ENCODE results near the gene ZNF546.
"Not testable (repeated sequence)": the region's sequence is repeated elsewhere in the genome, so short reads cannot be mapped to it uniquely, and the experiment has no call there.

ZNF546 gene

DNA sequence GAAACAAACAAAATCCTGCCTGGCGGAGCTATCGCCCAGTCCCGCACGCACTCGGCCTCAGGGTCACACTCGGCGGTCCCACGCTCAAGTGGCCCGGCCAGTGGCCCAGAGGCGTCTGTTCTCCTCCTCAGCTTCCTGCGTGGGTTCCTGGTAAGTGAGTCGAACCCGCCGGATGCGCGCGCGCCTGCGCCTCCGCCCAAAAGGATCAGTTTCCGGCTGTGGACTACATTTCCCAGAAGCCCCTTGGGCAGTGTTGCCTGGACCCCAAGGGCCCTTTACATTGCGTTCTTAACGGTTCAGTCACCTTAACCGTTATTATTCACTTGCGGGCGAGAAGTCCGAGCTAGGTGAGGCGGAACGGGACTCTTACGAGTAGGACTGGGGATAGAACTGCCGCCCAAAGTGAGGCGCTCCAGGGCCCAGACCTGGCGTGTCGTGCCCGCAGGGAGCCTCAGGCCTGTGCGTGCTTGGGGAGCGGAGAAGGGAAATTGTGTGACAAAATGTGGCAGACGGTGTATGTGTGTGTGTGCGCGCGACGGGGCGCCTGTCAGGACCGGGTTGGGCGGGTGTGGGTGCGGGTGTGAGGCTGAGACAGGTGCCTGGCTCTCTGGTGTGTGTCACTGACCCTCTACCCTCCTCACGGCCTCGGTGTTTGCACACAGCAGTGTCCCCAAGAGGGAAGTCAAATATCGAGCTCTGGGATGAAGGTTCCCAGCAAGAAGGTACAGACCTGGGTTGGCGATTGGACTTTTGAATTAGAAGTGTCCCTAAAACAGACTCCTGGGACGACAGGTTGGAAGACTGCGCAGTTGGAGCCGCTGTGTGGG, at the start of gene ZNF546:
TSS of gene ZNF546 (plus strand) at position 250 of the 827 bp plus-strand sequence. CDS start 1,267 bp downstream, outside the sequence.
- peaks cover 40% of the 10 kb centered on the region for H3K4me1 Mint-ChIP-seq
- H3K27me3 Mint-ChIP-seq: no peaks in the 10 kb centered on the region
- peak; percentile 94 for ATAC-seq
- H3K9me3 Mint-ChIP-seq: peaks cover 13 to 24% of the 10 kb centered on the region in 2 donors
- peak within 1 kb of the TSS; percentile 92 to 96 for H3K4me3 Mint-ChIP-seq
- H3K27ac Mint-ChIP-seq: peak within 1 kb of the TSS; percentile 96 to 99
- peak; percentile 84 to 92 for DNase-seq

DNA sequence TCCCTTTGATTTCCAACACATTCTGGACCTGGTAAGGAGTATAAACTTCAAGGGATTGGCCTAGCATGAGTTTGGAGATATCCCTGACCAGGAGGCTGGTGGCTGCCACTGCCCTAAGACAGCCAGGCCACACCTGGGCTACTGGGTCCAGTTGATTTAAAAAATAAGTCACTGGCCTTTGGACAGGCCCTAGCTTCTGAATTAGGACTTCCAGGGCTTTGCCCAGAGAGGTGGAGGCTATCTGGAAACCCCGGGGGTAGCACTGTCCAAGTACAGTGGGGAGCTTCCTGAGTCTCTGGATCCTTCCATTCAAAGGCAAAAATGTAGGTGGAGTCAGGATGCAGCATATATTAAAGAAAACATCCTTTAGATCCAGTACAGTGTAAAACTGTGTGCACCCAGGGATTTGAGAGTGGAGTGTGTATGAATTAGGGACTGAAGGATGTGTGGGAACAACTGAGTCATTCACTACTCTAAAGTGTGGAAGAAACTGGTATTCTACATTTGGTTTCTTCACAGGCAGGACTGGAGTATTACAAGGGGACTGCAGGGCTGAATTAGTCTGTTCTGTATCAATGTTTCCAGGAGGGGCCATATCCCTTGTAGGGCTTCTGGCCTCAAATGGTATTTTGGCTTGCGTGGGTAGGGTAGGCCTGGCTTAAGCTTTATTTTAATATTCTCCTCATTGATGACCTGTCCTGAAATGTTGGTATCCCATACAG, 47.7 kb upstream of the ZNF546 start:
- Mint-ChIP-seq H3K4me3 (peak overlapping the region; percentile 88 to 89), H3K27me3 (no peaks in the 10 kb centered on the region), H3K27ac (peak overlapping the region; percentile 96 to 98), H3K9me3 (peaks cover 4 to 15% of the 10 kb centered on the region in 2 donors), H3K4me1 (peaks cover 97% of the 10 kb centered on the region)
- ATAC-seq (peak; percentile 58), DNase-seq (peak in 1 of 2 donors; percentile 6)

DNA sequence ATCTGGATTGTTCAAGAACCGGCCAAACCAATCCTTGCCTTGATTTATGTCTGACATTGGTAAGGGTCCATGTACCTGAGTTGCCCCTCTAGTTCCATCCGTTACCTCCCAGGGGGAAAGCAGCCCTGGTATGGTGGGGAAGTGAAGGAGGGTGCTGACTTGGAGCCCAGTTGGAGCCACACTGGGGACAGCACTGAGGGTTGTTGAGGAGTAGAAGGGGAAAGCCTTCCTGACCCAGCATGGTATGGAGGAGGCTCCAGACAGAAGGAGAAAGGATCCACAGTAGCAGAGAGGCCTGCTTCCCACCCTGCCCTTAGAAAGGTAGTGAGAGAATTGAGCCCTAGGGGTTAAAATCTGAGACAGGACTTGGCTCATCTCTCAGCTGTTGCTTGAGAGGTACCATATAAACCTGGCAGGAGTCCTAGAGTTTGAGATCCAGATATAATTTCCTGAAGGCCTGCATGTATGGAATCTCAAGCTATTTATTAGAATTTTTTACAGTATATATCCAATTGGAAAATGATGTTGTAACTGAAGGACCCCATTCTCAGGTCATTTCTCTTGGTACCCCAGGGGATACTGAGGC, 45.7 kb upstream of the ZNF546 start:
- Mint-ChIP-seq H3K4me3 (peak overlapping the region; percentile 88 to 89), H3K9me3 (peaks cover 4 to 15% of the 10 kb centered on the region in 2 donors), H3K27me3 (no peaks in the 10 kb centered on the region), H3K4me1 (peaks cover 93% of the 10 kb centered on the region), H3K27ac (peak overlapping the region; percentile 96 to 98)
- DNase-seq (no peak), ATAC-seq (no peak)

DNA sequence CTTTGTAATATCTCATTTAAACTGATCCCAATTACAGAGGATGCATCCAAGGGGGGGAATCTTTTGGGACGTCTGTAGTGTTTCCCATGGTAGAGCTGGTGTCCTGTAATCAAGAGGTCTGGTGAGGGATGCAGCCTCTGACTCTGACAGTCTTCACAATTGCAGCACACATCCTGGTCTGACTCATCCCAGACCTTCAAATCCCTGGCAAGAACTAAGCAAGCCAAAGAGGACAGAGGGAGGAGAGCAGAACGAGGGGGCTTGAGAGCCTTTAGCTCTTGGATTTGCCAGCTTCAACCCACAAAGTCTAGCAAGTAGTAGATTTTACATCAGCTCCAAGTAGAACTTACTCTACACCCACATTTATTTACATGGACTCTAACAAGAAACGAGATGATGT, 45.2 kb upstream of the ZNF546 start:
- no peaks in the 10 kb centered on the region for H3K27me3 Mint-ChIP-seq
- ATAC-seq (peak; percentile 66), DNase-seq (no peak)

DNA sequence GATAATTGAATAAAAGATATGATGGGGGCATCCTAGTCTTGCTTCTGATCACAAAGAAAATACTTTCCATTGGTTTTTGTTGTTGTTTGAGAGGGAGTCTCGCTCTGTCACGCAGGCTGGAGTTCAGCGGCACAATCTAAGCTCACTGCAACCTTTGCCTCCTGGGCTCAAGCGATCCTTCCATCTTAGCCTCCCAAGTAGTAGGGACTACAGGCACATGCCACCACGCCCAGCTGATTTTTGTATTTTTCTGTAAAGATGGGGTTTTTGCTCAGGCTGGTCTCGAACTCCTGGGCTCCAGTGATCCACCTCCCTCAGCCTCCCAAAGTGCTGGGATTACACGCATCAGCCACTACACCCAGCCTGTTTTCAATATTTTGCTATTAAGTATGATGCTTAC, 42.9 kb upstream of the ZNF546 start:
- DNase-seq: no peak
- peaks cover 78% of the 10 kb centered on the region for H3K4me1 Mint-ChIP-seq

More for the DNA sequence above, 45.2 kb upstream of the ZNF546 start:
- peak overlapping the region; percentile 88 to 89 for H3K4me3 Mint-ChIP-seq
- H3K4me1 Mint-ChIP-seq: peaks cover 87% of the 10 kb centered on the region
- H3K27ac Mint-ChIP-seq: peak overlapping the region; percentile 96 to 97
- peaks cover 4 to 15% of the 10 kb centered on the region in 2 donors for H3K9me3 Mint-ChIP-seq

DNA sequence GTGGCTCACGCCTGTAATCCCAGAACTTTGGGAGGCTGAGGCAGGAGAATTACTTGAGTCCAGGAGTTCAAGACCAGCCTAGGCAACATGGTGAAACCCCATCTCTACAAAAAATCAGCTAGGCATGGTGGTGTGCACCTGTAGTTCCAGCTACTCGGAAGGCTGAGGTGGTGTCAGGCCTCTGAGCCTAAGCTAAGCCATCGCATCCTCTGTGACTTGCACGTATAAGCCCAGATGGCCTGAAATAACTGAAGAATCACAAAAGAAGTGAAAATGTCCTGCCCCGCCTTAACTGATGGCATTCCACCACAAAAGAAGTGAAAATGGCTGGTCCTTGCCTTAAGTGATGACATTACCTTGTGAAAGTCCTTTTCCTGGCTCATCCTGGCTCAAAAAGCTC, 39.0 kb upstream of the ZNF546 start:
- DNase-seq: peak in 1 of 2 donors; percentile 5
- Mint-ChIP-seq H3K27ac (peak overlapping the region in 1 of 2 donors; percentile 79), H3K4me3 (peak overlapping the region in 1 of 2 donors; percentile 4), H3K4me1 (peaks cover 70% of the 10 kb centered on the region)
- ATAC-seq, H3K27me3 Mint-ChIP-seq, H3K9me3 Mint-ChIP-seq: not testable (repeated sequence)

More for the DNA sequence above, 42.9 kb upstream of the ZNF546 start:
- peaks cover 4 to 7% of the 10 kb centered on the region in 2 donors for H3K9me3 Mint-ChIP-seq
- H3K27me3 Mint-ChIP-seq: no peaks in the 10 kb centered on the region
- H3K4me3 Mint-ChIP-seq: peak overlapping the region; percentile 38 to 88
- ATAC-seq: peak; percentile 1
- peak overlapping the region; percentile 95 to 97 for H3K27ac Mint-ChIP-seq

DNA sequence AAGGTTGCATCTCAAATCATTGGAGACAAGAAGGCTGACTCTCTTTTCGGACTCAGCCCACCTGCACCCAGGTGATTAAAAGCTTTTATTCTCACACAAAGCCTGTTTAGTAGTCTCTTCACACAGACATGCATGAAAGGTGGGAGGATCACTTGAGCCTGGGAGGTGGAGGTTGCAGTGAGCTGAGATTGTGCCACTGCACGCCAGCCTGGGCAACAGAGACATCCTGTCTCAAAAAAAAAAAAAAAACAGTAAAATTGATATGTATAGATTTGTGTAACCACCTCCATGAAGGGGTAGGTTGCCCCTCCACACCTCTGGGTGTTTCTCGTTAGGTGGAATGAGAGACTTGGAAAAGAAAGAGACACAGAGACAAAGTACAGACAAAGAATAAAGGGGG, 37.9 kb upstream of the ZNF546 start:
- H3K27me3 Mint-ChIP-seq, H3K9me3 Mint-ChIP-seq: not testable (repeated sequence)
- Mint-ChIP-seq H3K4me3 (peak overlapping the region; percentile 71 to 74), H3K4me1 (peaks cover 66% of the 10 kb centered on the region), H3K27ac (peak overlapping the region; percentile 94 to 98)
- peak; percentile 77 for ATAC-seq
- peak in 1 of 2 donors; percentile 31 for DNase-seq

DNA sequence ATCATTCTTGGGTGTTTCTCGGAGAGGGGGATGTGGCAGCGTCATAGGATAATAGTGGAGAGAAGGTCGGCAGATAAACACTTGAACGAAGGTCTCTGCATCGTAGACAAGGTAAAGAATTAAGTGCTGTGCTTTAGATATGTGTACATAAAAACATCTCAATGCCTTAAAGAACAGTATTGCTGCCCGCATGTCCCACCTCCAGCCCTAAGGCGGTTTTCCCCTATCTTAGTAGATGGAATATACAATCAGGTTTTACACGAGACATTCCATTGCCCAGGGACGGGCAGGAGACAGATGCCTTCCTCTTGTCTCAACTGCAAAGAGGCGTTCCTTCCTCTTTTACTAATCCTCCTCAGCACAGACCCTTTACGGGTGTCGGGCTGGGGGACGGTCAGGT, 37.5 kb upstream of the ZNF546 start:
- Mint-ChIP-seq H3K4me3 (peak overlapping the region; percentile 71 to 74), H3K4me1 (peaks cover 66% of the 10 kb centered on the region), H3K27ac (peak overlapping the region; percentile 94 to 98)
- not testable (repeated sequence) for ATAC-seq, H3K9me3 Mint-ChIP-seq, DNase-seq, H3K27me3 Mint-ChIP-seq

DNA sequence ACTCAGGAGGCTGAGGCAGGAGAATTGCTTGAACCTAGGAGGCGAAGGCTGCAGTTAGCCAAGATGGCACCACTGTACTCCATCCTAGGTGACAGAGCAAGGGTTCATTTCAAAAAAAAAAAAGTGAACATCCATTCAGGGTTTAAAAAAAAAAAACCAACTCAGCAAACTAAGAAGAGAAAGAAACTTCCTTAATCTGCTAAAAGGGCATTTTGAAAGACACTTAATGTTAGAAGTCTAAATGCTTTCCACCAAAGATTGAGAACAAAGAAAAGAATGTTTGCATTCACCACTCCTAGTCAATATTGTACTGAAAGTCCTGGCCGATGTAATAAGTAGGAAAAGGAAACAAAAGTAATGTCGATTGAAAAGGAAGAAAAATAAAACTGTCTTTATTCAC, 33.0 kb upstream of the ZNF546 start:
- H3K4me3 Mint-ChIP-seq: no peak overlapping the region
- H3K9me3 Mint-ChIP-seq: no peaks in the 10 kb centered on the region
- H3K4me1 Mint-ChIP-seq: peaks cover 64% of the 10 kb centered on the region
- ATAC-seq: no peak
- H3K27me3 Mint-ChIP-seq: no peaks in the 10 kb centered on the region
- H3K27ac Mint-ChIP-seq: peak overlapping the region in 1 of 2 donors; percentile 65
- no peak for DNase-seq

DNA sequence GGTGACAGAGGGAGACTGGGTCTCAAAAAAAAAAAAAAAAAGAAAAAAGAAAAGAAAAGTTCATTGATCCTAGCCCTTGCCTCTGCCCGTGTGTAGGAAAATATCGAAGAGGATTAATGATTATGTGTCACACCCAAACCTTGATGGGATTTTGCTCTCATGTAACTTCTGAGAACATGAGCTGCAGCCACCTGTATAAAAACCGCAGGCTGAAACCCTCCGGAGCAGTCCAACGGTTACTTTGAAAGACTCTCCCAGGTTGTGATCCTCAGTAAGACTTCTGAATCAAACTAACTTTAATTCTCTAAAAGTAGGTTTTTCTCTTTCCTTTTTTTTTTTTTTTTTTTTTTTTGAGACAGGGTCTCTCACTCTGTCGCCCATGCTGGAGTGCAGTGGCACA, 30.2 kb upstream of the ZNF546 start:
- Mint-ChIP-seq H3K4me1 (peaks cover 61% of the 10 kb centered on the region), H3K9me3 (no peaks in the 10 kb centered on the region), H3K27ac (peak overlapping the region in 1 of 2 donors; percentile 28), H3K4me3 (no peak overlapping the region), H3K27me3 (no peaks in the 10 kb centered on the region)
- ATAC-seq (no peak), DNase-seq (no peak)

DNA sequence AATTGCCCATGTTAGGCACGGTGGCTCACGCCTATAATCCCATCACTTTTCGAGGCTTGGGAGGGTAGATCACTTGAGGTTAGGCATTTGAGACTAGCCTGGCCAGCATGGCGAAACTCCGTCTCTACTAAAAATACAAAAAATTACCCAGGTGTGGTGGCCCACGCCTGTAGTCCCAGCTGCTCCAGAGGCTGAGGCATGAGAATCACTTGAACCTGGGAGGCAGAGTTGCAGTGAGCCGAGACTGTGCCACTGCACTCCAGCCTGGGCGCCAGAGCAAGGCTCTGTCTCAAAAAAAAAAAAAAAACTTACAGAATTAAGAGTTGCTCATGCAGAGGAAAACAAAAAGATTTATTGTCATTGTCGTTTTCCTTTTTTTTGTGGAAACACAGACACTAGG, 29.3 kb upstream of the ZNF546 start:
- DNase-seq (no peak), ATAC-seq (no peak)
- no peak overlapping the region for H3K27ac Mint-ChIP-seq
- H3K27me3 Mint-ChIP-seq: no peaks in the 10 kb centered on the region
- no peak overlapping the region for H3K4me3 Mint-ChIP-seq
- no peaks in the 10 kb centered on the region for H3K9me3 Mint-ChIP-seq
- peaks cover 67% of the 10 kb centered on the region for H3K4me1 Mint-ChIP-seq

DNA sequence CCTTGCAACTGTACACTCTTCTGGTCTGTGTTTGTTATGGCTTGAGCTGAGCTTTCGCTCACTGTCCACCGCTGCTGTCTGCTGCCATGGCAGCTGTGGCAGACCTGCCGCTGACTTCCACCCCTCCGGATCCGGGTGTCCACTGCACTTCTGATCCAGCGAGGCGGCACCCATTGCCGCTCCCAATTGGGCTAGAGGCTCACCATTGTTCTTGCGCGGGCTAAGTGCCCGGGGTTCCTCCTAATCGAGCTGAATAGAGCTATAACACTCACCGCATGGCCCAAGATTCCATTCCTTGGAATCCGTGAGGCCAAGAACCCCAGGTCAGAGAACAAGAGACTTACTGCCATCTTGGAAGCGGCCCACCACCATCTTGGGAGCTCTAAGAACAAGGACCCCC, 28.1 kb upstream of the ZNF546 start:
- Mint-ChIP-seq H3K4me1 (peaks cover 69% of the 10 kb centered on the region), H3K27ac (peak overlapping the region; percentile 98), H3K27me3 (no peaks in the 10 kb centered on the region), H3K9me3 (no peaks in the 10 kb centered on the region), H3K4me3 (peak overlapping the region; percentile 95 to 97)
- no peak for ATAC-seq
- no peak for DNase-seq

DNA sequence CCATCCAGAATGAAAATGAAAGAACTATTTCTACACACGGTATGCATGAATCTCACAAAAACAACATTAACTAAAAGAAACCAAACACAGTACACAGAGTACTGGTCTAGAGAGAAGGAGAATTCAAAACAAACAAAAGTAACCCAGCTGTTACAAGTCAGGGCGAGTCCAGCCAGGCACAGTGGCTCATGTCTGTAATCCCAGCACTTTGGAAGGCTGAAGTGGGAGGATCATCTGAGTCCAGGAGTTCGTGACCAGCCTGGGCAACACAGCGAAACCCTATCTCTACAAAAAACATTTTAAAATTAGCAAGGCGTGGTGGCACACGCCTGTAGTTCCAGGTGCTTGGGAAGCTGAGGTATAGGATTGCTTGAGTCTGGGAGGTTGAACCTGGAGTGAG, 27.6 kb upstream of the ZNF546 start:
- Mint-ChIP-seq H3K4me1 (peaks cover 68% of the 10 kb centered on the region), H3K9me3 (no peaks in the 10 kb centered on the region), H3K27ac (peak overlapping the region; percentile 98), H3K4me3 (peak overlapping the region; percentile 95 to 97), H3K27me3 (no peaks in the 10 kb centered on the region)
- DNase-seq (no peak), ATAC-seq (no peak)

DNA sequence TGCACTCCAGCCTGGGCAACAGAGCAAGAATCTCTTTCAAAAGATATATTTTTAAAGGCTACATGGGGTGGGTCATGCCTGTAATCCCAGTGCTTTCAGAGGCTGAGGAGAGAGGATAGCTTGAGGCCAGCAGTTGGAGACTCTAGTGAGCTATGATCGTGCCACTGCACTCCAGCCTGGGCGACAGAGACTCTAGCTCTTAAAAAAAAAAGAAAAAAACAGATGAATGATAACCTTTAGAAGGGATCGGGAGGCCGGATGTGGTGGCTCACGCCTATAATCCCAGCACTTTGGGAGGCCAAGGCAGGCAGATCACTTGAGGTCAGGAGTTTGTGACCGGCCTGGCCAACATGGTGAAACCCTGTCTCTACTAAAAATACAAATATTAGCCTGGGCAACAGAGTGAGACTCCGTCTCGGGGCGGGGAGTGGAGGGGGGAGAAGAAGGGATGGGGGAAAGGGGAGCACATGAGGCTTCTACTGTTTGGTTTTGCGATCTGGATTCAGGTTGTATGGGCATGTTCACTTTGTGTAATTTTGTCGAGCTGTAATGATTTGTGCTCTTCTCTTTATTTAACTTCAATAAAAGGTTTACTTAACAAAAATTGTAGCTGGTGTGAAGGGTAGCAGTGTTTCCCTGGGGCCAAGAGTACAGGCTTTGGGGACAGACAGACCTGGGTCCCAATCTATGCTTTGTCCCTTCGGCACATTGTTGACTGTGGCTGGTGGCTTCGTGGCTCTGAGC, 27.0 kb upstream of the ZNF546 start:
- H3K9me3 Mint-ChIP-seq: no peaks in the 10 kb centered on the region
- H3K27me3 Mint-ChIP-seq: no peaks in the 10 kb centered on the region
- DNase-seq (peak in 1 of 2 donors; percentile 21), ATAC-seq (no peak)
- peak overlapping the region; percentile 95 to 97 for H3K4me3 Mint-ChIP-seq
- peak overlapping the region; percentile 98 for H3K27ac Mint-ChIP-seq
- H3K4me1 Mint-ChIP-seq: peaks cover 71% of the 10 kb centered on the region

DNA sequence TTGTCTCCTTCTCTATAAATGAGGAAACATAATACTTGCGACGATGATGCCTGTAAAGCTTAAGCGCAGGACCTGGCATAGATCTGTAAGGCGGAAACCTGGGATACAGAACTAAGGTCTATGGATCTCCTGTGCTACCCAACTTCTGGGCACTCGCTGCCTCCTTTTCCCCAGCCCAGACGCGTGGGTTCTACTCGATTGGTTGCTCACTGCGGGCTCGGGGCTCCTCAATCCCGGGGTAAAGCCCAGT, 26.5 kb upstream of the ZNF546 start:
- DNase-seq (no peak), ATAC-seq (peak; percentile 58)
- H3K27me3 Mint-ChIP-seq: no peaks in the 10 kb centered on the region
- H3K9me3 Mint-ChIP-seq: no peaks in the 10 kb centered on the region
- H3K4me3 Mint-ChIP-seq: peak overlapping the region; percentile 95 to 97
- peak overlapping the region; percentile 98 for H3K27ac Mint-ChIP-seq
- peaks cover 71% of the 10 kb centered on the region for H3K4me1 Mint-ChIP-seq

All from stimulated activated naive CD8-positive, alpha-beta T cell treated with anti-CD3 and anti-CD28 coated beads, Interleukin-15, amount 100 ng/mL, for 72 hours (primary cell).